Hepatocyte (in vitro differentiated cells): ENCODE measurements around the gene FOXF1. TPM values are rescaled to one million over a fixed set of nuclear protein-coding genes. Genes with fewer than 3 reads are reported as not detected.

Experiments
- DNase-seq: peaks from one replicate; pipeline ENCODE4 v3.0.0-alpha.2; 2016; ENCODE audit warnings: low spot score
- H2AFZ ChIP-seq: fragments of 200-600 bp; sonication (generic); 2 replicates; pipeline ENCODE4 v1.6.0; 2016; ENCODE audit warnings: antibody characterized with exemption, mild to moderate bottlenecking
- H3K27ac ChIP-seq: fragments of 200-600 bp; sonication (generic); 2 replicates; pipeline ENCODE4 v1.5.1; 2016; ENCODE audit warnings: mild to moderate bottlenecking
- H3K27me3 ChIP-seq: fragments of 200-600 bp; sonication (generic); 2 replicates; pipeline ENCODE4 v1.6.1; 2016
- H3K36me3 ChIP-seq: fragments of 200-600 bp; sonication (generic); replicated peaks from 2 replicates; pipeline ENCODE4 v1.5.1; 2016; ENCODE audit warnings: low read depth; ENCODE audit not compliant: insufficient read depth
- H3K4me1 ChIP-seq: fragments of 200-600 bp; sonication (generic); 2 replicates; pipeline ENCODE4 v1.5.1; 2016; ENCODE audit warnings: mild to moderate bottlenecking, moderate library complexity; ENCODE audit not compliant: insufficient read depth
- H3K4me2 ChIP-seq: fragments of 200-600 bp; sonication (generic); 2 replicates; pipeline ENCODE4 v1.6.0; 2016
- H3K4me3 ChIP-seq: fragments of 200-600 bp; sonication (generic); 2 replicates; pipeline ENCODE4 v1.5.1; 2016; ENCODE audit warnings: mild to moderate bottlenecking
- H3K79me2 ChIP-seq: fragments of 200-600 bp; sonication (generic); 2 replicates; pipeline ENCODE4 v1.6.0; 2017; ENCODE audit warnings: mild to moderate bottlenecking
- H3K9me2 ChIP-seq: fragments of 200-600 bp; sonication (generic); replicated peaks from 2 replicates; pipeline ENCODE4 v1.6.0; 2017; ENCODE audit warnings: mild to moderate bottlenecking; ENCODE audit not compliant: insufficient read depth
- H3K9me3 ChIP-seq: fragments of 200-600 bp; sonication (generic); 2 replicates; pipeline ENCODE4 v1.5.1; 2016; ENCODE audit warnings: low read depth, mild to moderate bottlenecking
- H4K20me1 ChIP-seq: fragments of 200-600 bp; sonication (generic); 2 replicates; pipeline ENCODE4 v1.6.0; 2016; ENCODE audit warnings: mild to moderate bottlenecking; ENCODE audit not compliant: insufficient read depth, poor library complexity, severe bottlenecking
- CTCF ChIP-seq: fragments of 200-600 bp; sonication (generic); IDR thresholded peaks from 2 replicates; pipeline ENCODE4 v1.5.1; 2016; ENCODE audit warnings: antibody characterized with exemption, mild to moderate bottlenecking; ENCODE audit not compliant: poor library complexity
- EZH2 ChIP-seq: fragments of 200-600 bp; sonication (generic); IDR thresholded peaks from 2 replicates; pipeline ENCODE4 v1.6.1; 2016; ENCODE audit warnings: antibody characterized with exemption, mild to moderate bottlenecking, borderline replicate concordance
- EZH2phosphoT487 ChIP-seq: fragments of 200-600 bp; sonication (generic); IDR thresholded peaks from one replicate; pipeline ENCODE4 v1.6.1; 2018; ENCODE audit warnings: antibody characterized with exemption, mild to moderate bottlenecking, low read depth, moderate library complexity; ENCODE audit not compliant: unreplicated experiment, severe bottlenecking
- WGBS: methylation state at CpG from one replicate; pipeline ENCODE4 v1.1.6; 2016; ENCODE audit warnings: low lambda C conversion rate; ENCODE audit errors: missing lambda C conversion rate; 5-methylcytosine and 5-hydroxymethylcytosine counted together
- polyA plus RNA-seq: library from polyadenylated mRNA; unstranded; fragments of >200 nt; fragmentation: Nextera tagmentation; extraction: Ambion mirVana; gene quantifications from 2 replicates; pipeline ENCODE4 v1.2.1, GENCODE V29; 2016
- total RNA-seq: library from RNA; depleted of rRNA; stranded (reverse); fragments of >200 nt; gene quantifications from 2 replicates; pipeline ENCODE4 v1.2.3, GENCODE V29; 2014

The FOXF1 gene
- total and polyA plus RNA-seq, 2 experiments from 2014 or later = 26.8 to 37.4 TPM

- Histone ChIP-seq H3K4me3 (no peak overlapping the region), H3K79me2 (peaks cover 85% of the 10 kb centered on the region)
These were observed 15.6 kb upstream of the FOXF1 start for GRCh38 chr16:86494565-86495356.

GRCh38 chr16:86495357-86495701 is 15.0 kb upstream of the FOXF1 start:
- Histone ChIP-seq H3K27me3 (peaks cover 100% of the 10 kb centered on the region), H3K9me3 (no peaks in the 10 kb centered on the region), H3K4me2 (peak overlapping the region; percentile 89), H3K27ac (peak overlapping the region; percentile 83), H3K36me3 (no peaks in the 10 kb centered on the region), H3K4me1 (peaks cover 44% of the 10 kb centered on the region), H4K20me1 (peaks cover 2% of the 10 kb centered on the region), H2AFZ (no peak overlapping the region), H3K9me2 (no peaks in the 10 kb centered on the region), H3K79me2 (peaks cover 90% of the 10 kb centered on the region), H3K4me3 (no peak overlapping the region)
- no peak for DNase-seq
- 34% methylated on average over 10 of the region's 10 CpGs for WGBS
- TF ChIP-seq EZH2phosphoT487 (no peak), CTCF (no peak), EZH2 (no peak)

More at GRCh38 chr16:86494565-86495356, 15.6 kb upstream of the FOXF1 start:
- H3K36me3 ChIP-seq = no peaks in the 10 kb centered on the region
- H4K20me1 ChIP-seq = peaks cover 2% of the 10 kb centered on the region
- peaks cover 39% of the 10 kb centered on the region for H3K4me1 ChIP-seq
- TF ChIP-seq EZH2phosphoT487 (no peak), EZH2 (peak; percentile 16), CTCF (no peak)
- 21% methylated on average over 54 of the region's 54 CpGs for WGBS
- H3K27me3 ChIP-seq = peaks cover 99% of the 10 kb centered on the region
- no peak overlapping the region for H2AFZ ChIP-seq
- no peaks in the 10 kb centered on the region for H3K9me2 ChIP-seq
- DNase-seq = no peak
- H3K27ac ChIP-seq = peak overlapping the region; percentile 83
- no peaks in the 10 kb centered on the region for H3K9me3 ChIP-seq
- H3K4me2 ChIP-seq = peak overlapping the region; percentile 89

DNA sequence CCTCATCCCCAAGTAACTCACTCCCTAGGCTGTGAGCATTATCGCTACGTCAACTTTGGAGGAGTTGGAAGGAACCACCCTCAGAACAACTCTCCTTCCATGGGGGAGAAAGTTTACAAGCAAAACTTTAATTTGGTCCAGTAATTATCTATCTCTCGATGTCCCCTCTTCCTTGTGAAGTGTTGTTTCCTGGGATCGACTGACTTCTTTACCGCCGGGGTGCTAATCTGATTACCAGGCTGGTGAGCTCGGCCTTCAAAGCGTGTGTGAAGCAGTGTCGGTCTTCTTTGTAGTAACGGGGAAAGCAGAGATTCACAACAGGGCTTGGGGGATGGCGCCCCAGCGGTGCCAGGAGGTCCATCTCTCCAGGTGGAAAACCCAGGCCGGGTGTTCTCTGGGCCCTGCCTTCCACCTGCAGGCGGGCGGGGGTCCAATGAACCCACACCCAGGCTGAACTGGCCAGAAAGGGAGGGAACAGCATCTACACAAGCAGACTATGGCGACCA is 14.5 kb upstream of the FOXF1 start:
- H3K27me3 ChIP-seq = peaks cover 100% of the 10 kb centered on the region
- no peak overlapping the region for H3K4me3 ChIP-seq
- DNase-seq = no peak

More for the DNA sequence above, 14.5 kb upstream of the FOXF1 start:
- peak overlapping the region; percentile 83 for H3K27ac ChIP-seq
- H3K4me2 ChIP-seq = peak overlapping the region; percentile 89
- 21% methylated on average over 16 of the region's 16 CpGs for WGBS
- H3K4me1 ChIP-seq = peaks cover 47% of the 10 kb centered on the region
- no peak for TF ChIP-seq EZH2phosphoT487
- no peak for TF ChIP-seq EZH2
- no peak for TF ChIP-seq CTCF
- H4K20me1 ChIP-seq = peaks cover 2% of the 10 kb centered on the region
- H3K79me2 ChIP-seq = peaks cover 95% of the 10 kb centered on the region
- H3K9me3 ChIP-seq = no peaks in the 10 kb centered on the region
- H2AFZ ChIP-seq = no peak overlapping the region
- no peaks in the 10 kb centered on the region for H3K9me2 ChIP-seq
- H3K36me3 ChIP-seq = no peaks in the 10 kb centered on the region
